K562 (cell line): ENCODE measurements around the gene ZNF280D. TPM values are rescaled to one million over a fixed set of nuclear protein-coding genes. Genes with fewer than 3 reads are reported as not detected.

Experiments
- ATAC-seq: fragments of 200-7000 bp; cut with Tn5 transposase; 3 replicates; pipeline ENCODE4 v1.9.1; 2020; ENCODE audit warnings: moderate library complexity
- BruUV-seq: library from RNA; stranded (reverse); fragments of 400-500 nt; replicated peaks from 2 replicates; lab custom pipeline; 2021; lab: Mats Ljungman, UMichigan
- CTCF ChIA-PET: fragments of 300-600 bp; formaldehyde crosslinking; extraction: SDS; loops from one replicate; lab custom pipeline; 2021; ENCODE audit warnings: low intra/inter-chr PET ratio; lab: Yijun Ruan, JAX
- POLR2A ChIA-PET: fragments of 300-600, 350-650 bp; sonication (Branson Sonifier 250); formaldehyde crosslinking; extraction: SDS; loops from one replicate; lab custom pipeline; 2021; ENCODE audit warnings: antibody characterized with exemption, inconsistent platforms; lab: Yijun Ruan, JAX
- DNase-seq, 4 experiments: peaks; one replicate each; pipeline versions ENCODE4 v3.0.0 to v3.0.0-alpha.2; 2011 to 2018; ENCODE audit warnings: low spot score in 3 of 4, mixed read lengths in 3 of 4; ENCODE audit errors: extremely low read depth in 1 of 4
- FAIRE-seq: peaks from 2 replicates; lab custom pipeline; 2011; peaks lifted over from hg19 to GRCh38; lab: Jason Lieb, UNC
- H2AFZ ChIP-seq: 2 replicates; pipeline ENCODE4 v1.6.0; 2011; ENCODE audit warnings: low read depth, low read length, control low read depth, inconsistent platforms
- H3K27ac ChIP-seq: fragments of 200-600 bp; 3 replicates; pipeline ENCODE4 v1.8.0; 2011; ENCODE audit warnings: low read depth, mild to moderate bottlenecking, control low read depth, inconsistent platforms, low read length, moderate library complexity, mixed read lengths; ENCODE audit errors: extremely low read depth
- H3K27me3 ChIP-seq, 2 experiments: fragments of 300-600 bp in 1 of 2; 2 replicates in 1 of 2; 3 replicates in 1 of 2; pipeline versions ENCODE4 v1.6.0 to v1.8.0; 2011; ENCODE audit warnings: inconsistent platforms in 2 of 2, low read length in 2 of 2, mild to moderate bottlenecking in 1 of 2, mixed read lengths in 1 of 2, moderate library complexity in 1 of 2; ENCODE audit not compliant: control insufficient read depth in 2 of 2, insufficient read depth in 2 of 2
- H3K36me3 ChIP-seq: fragments of 300-600 bp; 3 replicates; pipeline ENCODE4 v1.8.0; 2011; ENCODE audit warnings: mild to moderate bottlenecking, low read length, inconsistent platforms; ENCODE audit not compliant: control insufficient read depth, insufficient read depth
- H3K4me1 ChIP-seq, 2 experiments: fragments of 200-600 bp in 1 of 2; replicated peaks in 1 of 2; 2 replicates in 1 of 2; 3 replicates in 1 of 2; pipeline versions ENCODE4 v1.5.1 to v1.8.0; 2011; ENCODE audit warnings: inconsistent platforms in 2 of 2, low read length in 2 of 2, mild to moderate bottlenecking in 1 of 2, mixed read lengths in 1 of 2, moderate library complexity in 1 of 2; ENCODE audit not compliant: control insufficient read depth in 2 of 2, insufficient read depth in 2 of 2
- H3K4me2 ChIP-seq: 2 replicates; pipeline ENCODE4 v1.6.1; 2011; ENCODE audit warnings: low read length, control low read depth, inconsistent platforms, mixed read lengths; ENCODE audit not compliant: insufficient read depth
- H3K4me3 ChIP-seq: fragments of 200-600 bp; sonication (generic), shearing (Covaris generic); 2 replicates; pipeline ENCODE4 v1.5.1; 2016; ENCODE audit warnings: control low read depth, inconsistent platforms
- H3K79me2 ChIP-seq: fragments of 200-600 bp; 3 replicates; pipeline ENCODE4 v1.8.0; 2011; ENCODE audit warnings: low read length, inconsistent platforms; ENCODE audit not compliant: control insufficient read depth, insufficient read depth
- H3K9ac ChIP-seq, 2 experiments: 2 replicates each; pipeline versions ENCODE4 v1.6.0 to v1.6.1; 2011; ENCODE audit warnings: low read depth in 2 of 2, low read length in 2 of 2, control low read depth in 1 of 2, inconsistent platforms in 1 of 2, mild to moderate bottlenecking in 1 of 2, mixed read lengths in 1 of 2; ENCODE audit not compliant: insufficient read depth in 1 of 2
- H3K9me1 ChIP-seq: one replicate; pipeline ENCODE4 v1.6.0; 2011; ENCODE audit warnings: inconsistent platforms, mild to moderate bottlenecking, low read length, moderate library complexity; ENCODE audit not compliant: control insufficient read depth, insufficient read depth
- H3K9me3 ChIP-seq: replicated peaks from 2 replicates; pipeline ENCODE4 v1.5.1; 2011; ENCODE audit warnings: low read depth, low read length, inconsistent platforms; ENCODE audit not compliant: control insufficient read depth, insufficient read depth
- H4K20me1 ChIP-seq: replicated peaks from 2 replicates; pipeline ENCODE4 v1.6.1; 2011; ENCODE audit warnings: low read length, inconsistent platforms, mixed read lengths; ENCODE audit not compliant: control insufficient read depth, insufficient read depth
- CAMTA2 ChIP-seq: fragments of 250-450 bp; sonication (Bioruptor Pico); conservative IDR thresholded peaks from 2 replicates; pipeline ENCODE4 v1.5.1; 2022
- IRF2 ChIP-seq: sonication (generic); formaldehyde crosslinking; IDR thresholded peaks from 2 replicates; pipeline ENCODE4 v1.8.1; 2022; ENCODE audit warnings: mild to moderate bottlenecking, missing genetic modification reagents
- KHSRP ChIP-seq: fragments of 450-650 bp; IDR thresholded peaks from 2 replicates; pipeline ENCODE4 v1.6.1; 2017
- MBD1 ChIP-seq: fragments of 250-450 bp; sonication (Bioruptor Pico); IDR thresholded peaks from 2 replicates; pipeline ENCODE4 v1.8.0; 2022; ENCODE audit warnings: inconsistent platforms
- MTA2 ChIP-seq: fragments of 450-650 bp; IDR thresholded peaks from 2 replicates; pipeline ENCODE4 v1.6.1; 2016; ENCODE audit warnings: low read depth
- NR2C1 ChIP-seq, 2 experiments: fragments of 450-650 bp; IDR thresholded peaks; 2 replicates each; pipeline ENCODE4 v1.6.1; 2017; ENCODE audit warnings: mild to moderate bottlenecking in 2 of 2, antibody characterized with exemption in 1 of 2, inconsistent platforms in 1 of 2, missing compliant biosample characterization in 1 of 2, missing genetic modification characterization in 1 of 2
- POLR2B ChIP-seq: fragments of 450-650 bp; IDR thresholded peaks from 2 replicates; pipeline ENCODE4 v1.6.1; 2018; ENCODE audit warnings: low read depth; ENCODE audit not compliant: partially characterized antibody
- SMAD1 ChIP-seq: fragments of 150-350 bp; IDR thresholded peaks from 2 replicates; pipeline ENCODE4 v1.6.1; 2014; ENCODE audit warnings: low read length, low read depth; ENCODE audit not compliant: partially characterized antibody
- SREBF1 ChIP-seq: fragments of 150-350 bp; IDR thresholded peaks from 2 replicates; pipeline ENCODE4 v1.6.1; 2014; ENCODE audit warnings: antibody characterized with exemption, low read depth, low read length, borderline replicate concordance
- XRCC3 ChIP-seq: fragments of 450-650 bp; IDR thresholded peaks from 2 replicates; pipeline ENCODE4 v1.6.1; 2017; ENCODE audit warnings: mild to moderate bottlenecking, moderate library complexity
- ZNF124 ChIP-seq: sonication (generic); formaldehyde crosslinking; IDR thresholded peaks from 2 replicates; pipeline ENCODE4 v1.8.1; 2022; ENCODE audit warnings: missing genetic modification reagents
- ZNF408 ChIP-seq: fragments of 250-450 bp; sonication (Bioruptor Pico); IDR thresholded peaks from 2 replicates; pipeline ENCODE4 v1.4.0; 2020; ENCODE audit warnings: low read depth, mild to moderate bottlenecking, moderate library complexity
- WGBS: fragments of 100-300 bp; shearing (Covaris generic); methylation state at CpG from one replicate; pipeline ENCODE4 v1.1.6; 2016; ENCODE audit warnings: low coverage, mixed read lengths; ENCODE audit not compliant: insufficient coverage; ENCODE audit errors: missing lambda C conversion rate; 5-methylcytosine and 5-hydroxymethylcytosine counted together
- in situ Hi-C: fragments of 300-500 bp; cut with MboI; formaldehyde crosslinking; loops from 4 replicates; pipeline ENCODE4 v1.15.0; 2018; ENCODE audit warnings: inconsistent platforms, mixed read lengths
- intact Hi-C: fragments of 100-400 bp; cut with micrococcal nuclease; formaldehyde crosslinking; loops from 2 replicates; pipeline ENCODE4 v1.14.2; 2022
- polyA plus RNA-seq, 8 experiments: library from polyadenylated mRNA; depleted of rRNA in 4 of 8; stranded (reverse) in 5 of 8; unstranded in 3 of 8; fragments of >200 nt; fragmentation: Nextera tagmentation in 2 of 8; fragmentation: Illumina TruSeq in 1 of 8; extraction: Ambion mirVana in 2 of 8; extraction: Trizol in 1 of 8; gene quantifications; 2 replicates each; pipeline versions ENCODE4 v1.2.1 to v1.2.3, GENCODE V29; 2011 to 2014; ENCODE audit warnings: inconsistent platforms in 1 of 8, missing spikeins in 1 of 8
- total RNA-seq, 7 experiments: library from RNA; depleted of rRNA in 6 of 7; stranded (reverse); fragments of >200 nt in 6 of 7; fragmentation: Illumina TruSeq in 2 of 7; extraction: Trizol in 2 of 7; gene quantifications; 2 replicates each; pipeline versions ENCODE4 v1.2.1 to v1.2.3, GENCODE V29; 2011 to 2021; ENCODE audit warnings: low replicate concordance in 1 of 7
- TF ChIP-seq, protein P1 (sequence below): fragments of 250-450 bp; sonication (Bioruptor Pico); IDR thresholded peaks from 2 replicates; pipeline ENCODE4 v1.5.0; 2021
- TF ChIP-seq, protein P2 (sequence below): sonication (generic); formaldehyde crosslinking; IDR thresholded peaks from 2 replicates; pipeline ENCODE4 v1.8.0; 2022; ENCODE audit warnings: missing genetic modification reagents, mild to moderate bottlenecking, moderate library complexity, borderline replicate concordance

ZNF280D gene
- total and polyA plus RNA-seq, 9 of the 15 experiments (the other 6 are each of a cell fraction or from before 2014, with no cell fraction given) = 8.3 to 21.8 (median 18.4) TPM

GRCh38 chr15:56628893-56629532 is 104.3 kb downstream of the ZNF280D start (continued):
- no peak for TF ChIP-seq MBD1 (CRISPR knock-in tag)
- TF ChIP-seq, all 486 proteins: peak for 3

GRCh38 chr15:56619887-56620286 is 113.4 kb downstream of the ZNF280D start:
- no peak overlapping the region for H3K9ac ChIP-seq
- H3K36me3 ChIP-seq = no peaks in the 10 kb centered on the region
- in situ Hi-C loops (no loop called here), intact Hi-C loops (loop anchor here (10.0 kb wide), 1 partner anchor 245 kb away; no protein-coding TSS in a partner anchor)
- FAIRE-seq = no peak
- DNase-seq = no peak
- no peak overlapping the region for H3K4me2 ChIP-seq
- CTCF ChIA-PET = no interaction called here
- no peaks in the 10 kb centered on the region for H3K4me1 ChIP-seq
- no peak overlapping the region for H3K4me3 ChIP-seq
- H4K20me1 ChIP-seq = no peaks in the 10 kb centered on the region
- WGBS = 0% methylated on average over 2 of the region's 2 CpGs
- no peak for ATAC-seq
- POLR2A ChIA-PET = no interaction called here
- BruUV-seq = no TSS peak
- no peak overlapping the region for H2AFZ ChIP-seq
- H3K79me2 ChIP-seq = no peaks in the 10 kb centered on the region
- TF ChIP-seq KHSRP (no peak), NR2C1 (IDR thresholded peaks at IDR 0.05) (no peak), NR2C1 (tag; IDR thresholded peaks at IDR 0.05) (no peak), ZNF124 (CRISPR knock-in tag) (no peak), SMAD1 (no peak), SREBF1 (no peak), CAMTA2 (no peak), ZNF408 (CRISPR knock-in tag) (no peak), XRCC3 (no peak), POLR2B (no peak), IRF2 (no peak), MTA2 (no peak)
- TF ChIP-seq, protein P1, sequence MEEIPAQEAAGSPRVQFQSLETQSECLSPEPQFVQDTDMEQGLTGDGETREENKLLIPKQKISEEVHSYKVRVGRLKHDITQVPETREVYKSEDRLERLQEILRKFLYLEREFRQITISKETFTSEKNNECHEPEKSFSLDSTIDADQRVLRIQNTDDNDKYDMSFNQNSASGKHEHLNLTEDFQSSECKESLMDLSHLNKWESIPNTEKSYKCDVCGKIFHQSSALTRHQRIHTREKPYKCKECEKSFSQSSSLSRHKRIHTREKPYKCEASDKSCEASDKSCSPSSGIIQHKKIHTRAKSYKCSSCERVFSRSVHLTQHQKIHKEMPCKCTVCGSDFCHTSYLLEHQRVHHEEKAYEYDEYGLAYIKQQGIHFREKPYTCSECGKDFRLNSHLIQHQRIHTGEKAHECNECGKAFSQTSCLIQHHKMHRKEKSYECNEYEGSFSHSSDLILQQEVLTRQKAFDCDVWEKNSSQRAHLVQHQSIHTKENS = no peak
- TF ChIP-seq, protein P2, sequence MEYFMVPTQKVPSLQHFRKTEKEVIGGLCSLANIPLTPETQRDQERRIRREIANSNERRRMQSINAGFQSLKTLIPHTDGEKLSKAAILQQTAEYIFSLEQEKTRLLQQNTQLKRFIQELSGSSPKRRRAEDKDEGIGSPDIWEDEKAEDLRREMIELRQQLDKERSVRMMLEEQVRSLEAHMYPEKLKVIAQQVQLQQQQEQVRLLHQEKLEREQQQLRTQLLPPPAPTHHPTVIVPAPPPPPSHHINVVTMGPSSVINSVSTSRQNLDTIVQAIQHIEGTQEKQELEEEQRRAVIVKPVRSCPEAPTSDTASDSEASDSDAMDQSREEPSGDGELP = no peak
- H3K9me1 ChIP-seq = no peaks in the 10 kb centered on the region
- no peaks in the 10 kb centered on the region for H3K9me3 ChIP-seq
- H3K27ac ChIP-seq = no peak overlapping the region
- H3K27me3 ChIP-seq = no peaks in the 10 kb centered on the region
